GM18867 (cell line): Measurements from ENCODE around the gene GANAB.
"Not testable (repeated sequence)": the region's sequence is repeated elsewhere in the genome, so short reads cannot be mapped to it uniquely, and the experiment has no call there.

Source experiments
- ATAC-seq: cut with Tn5 transposase; IDR thresholded peaks from one replicate; pipeline ENCODE4 v1.9.1; 2021; ENCODE audit warnings: mild to moderate bottlenecking, moderate library complexity; ENCODE audit not compliant: unreplicated experiment

GANAB gene

DNA sequence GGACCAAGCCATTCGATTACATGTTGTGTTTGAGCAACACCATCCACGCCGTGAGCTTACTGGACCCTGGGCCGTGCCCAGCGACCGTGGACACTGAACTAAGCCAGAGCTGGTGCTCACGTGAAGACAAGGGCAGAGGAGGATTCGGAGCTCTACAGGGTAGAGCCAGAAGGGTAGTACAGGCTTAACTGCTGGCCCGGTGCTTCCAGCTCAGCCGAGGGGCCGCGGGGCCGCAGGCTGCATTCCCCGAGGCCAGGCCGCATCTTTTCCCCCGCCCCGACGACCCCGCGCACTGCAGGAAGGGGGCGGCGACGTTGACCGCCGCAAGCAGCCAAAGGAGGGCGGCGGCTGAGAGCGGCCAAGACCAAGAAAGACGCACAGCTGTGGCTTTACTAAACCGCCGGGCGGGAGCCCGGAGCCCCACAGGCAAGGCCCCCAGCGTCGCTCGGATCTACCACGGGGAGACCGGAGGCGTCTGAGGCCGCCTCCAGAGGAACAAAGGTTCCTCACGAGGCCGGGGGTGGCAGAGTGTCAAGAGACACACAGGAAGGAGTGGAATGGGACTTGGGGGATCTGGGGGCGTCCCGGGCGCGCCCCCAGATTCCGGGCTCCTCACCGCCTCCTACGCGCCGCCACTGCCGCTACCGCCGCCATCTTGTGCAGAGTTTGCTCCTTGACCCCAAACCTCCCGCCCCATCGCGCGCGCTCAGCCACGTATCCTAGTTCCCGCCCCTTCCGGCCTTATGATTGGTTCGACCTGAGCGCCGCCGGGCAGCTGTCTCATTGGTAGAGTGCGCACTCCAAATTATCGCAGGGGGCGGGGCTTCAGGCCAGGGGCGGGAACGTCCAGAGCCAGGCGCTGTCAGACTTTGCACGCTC is at the start of gene GANAB:
Gene GANAB (minus strand): TSS at position 668 of the 879 bp plus-strand sequence. CDS start 14 bp downstream, at position 654.
- ATAC-seq, result peak; percentile 91

DNA sequence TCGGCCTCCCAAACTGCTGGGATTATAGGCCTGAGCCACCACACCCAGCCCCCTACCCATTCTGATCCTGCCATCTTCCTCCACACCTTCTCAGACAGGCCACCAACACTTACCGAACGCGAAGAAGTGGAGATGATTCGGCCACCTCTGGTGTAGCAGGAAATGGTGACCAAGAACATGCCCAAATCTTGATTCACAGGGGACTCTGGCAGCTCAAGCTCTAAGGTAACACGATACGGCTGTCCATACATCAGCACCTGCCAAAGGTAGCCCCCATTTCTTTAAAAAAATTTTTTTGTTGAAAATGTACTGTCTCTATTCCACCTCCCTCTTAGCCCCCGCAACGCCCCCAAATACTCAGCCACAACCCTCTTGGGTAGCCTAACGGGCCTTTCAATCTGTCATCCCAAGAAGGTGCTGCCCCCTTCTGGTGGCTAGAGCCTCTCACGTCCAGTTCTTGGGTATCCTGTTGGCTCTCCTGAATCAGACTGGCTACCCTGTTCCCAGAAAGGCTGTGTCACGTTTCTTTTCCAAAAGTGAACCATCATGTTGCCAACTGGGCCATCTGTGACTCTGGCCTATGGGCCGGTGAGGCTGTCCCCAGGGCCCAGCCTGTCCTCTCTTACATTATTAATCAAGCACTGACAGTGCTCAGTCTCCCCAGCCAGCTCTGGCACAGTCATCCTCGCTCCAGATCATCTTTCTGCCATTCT is 48.2 kb upstream of the GANAB start:
- ATAC-seq, result no peak

DNA sequence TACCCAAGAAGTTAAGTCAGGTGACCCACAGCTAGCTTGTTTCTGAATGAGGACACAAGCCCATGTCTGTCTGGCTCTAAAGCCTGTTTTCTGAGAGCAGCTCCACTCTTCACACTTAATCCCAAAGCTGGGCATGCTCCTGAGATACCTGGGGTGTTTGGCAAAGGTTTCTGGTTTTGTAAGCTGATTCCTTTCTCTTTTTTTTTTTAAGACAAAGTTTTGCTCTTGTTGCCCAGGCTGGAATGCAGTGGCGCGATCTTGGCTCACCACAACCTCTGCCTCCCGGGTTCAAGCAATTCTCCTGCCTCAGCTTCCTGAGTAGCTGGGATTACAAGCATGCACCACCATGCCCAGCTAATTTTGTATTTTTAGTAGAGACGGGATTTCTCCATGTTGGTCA is 47.2 kb upstream of the GANAB start:
- ATAC-seq, result not testable (repeated sequence)

- no peak for ATAC-seq
These were observed 43.2 kb upstream of the GANAB start, which contains the start of gene LRRN4CL for GRCh38 chr11:62689421-62690183. LRRN4CL (minus strand) TSS chr11:62689530; CDS start chr11:62688508, 1,022 bp downstream.

DNA sequence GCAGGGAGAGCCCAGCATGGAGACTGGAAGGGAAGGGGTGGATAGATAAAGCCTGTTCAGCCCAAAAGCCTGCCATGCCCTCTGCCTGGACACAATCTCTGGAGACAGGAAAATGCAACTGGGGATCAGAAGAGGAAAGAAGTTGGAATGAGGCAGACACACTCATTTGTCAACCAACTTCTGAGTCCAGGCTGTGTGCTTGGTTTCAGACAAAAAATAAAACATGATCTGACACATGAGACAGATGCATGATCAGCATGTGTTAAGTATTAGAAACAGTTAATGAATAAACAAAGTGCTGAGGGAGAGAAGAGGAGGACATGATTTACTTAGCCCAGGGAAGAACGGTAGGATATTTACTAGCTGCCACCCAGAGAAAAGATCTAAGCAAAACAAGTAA is 42.1 kb upstream of the GANAB start:
- no peak for ATAC-seq

DNA sequence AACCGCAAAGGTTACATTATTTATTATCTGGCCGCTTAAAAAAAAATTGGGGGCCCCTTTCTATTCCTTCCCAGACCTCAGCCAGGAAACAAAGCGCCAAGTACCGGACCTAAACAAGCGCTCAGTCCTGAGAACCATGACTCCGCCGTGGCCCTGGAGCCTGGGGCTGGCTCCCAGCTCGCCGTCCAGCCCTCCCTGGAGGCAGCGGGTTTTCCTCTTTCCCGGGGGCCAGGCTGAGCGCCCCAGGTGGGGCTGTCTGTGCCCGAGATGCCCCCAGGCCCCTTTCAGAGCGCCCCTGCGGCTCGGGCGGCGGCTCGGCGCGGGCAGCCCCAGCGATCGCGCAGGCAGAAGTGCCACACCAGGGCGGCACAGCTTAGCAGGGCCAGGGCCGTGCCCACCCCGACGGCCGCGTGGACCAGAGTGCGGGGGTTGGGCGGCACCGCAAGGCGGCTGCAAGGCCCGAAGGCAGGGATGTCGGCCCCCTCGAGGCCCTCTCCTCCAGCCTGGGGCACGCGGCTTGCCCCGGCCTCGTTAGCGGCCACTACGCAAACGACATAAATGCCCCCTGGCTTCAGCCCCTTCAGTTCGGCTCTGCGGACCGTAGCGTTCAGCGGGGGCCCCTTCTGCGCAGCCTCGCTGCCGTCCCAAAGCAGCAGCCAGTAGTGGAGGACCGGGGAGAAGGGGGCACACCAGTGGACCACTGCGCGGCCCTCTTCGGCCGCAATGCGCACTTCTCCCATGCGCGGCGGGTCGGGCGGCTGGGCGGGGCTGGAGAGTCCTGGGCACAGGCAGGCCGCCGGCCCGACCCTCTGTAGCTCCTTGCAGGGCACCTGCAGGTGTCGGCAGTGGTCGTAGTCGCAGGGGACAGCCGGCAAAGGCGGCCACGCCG is 41.3 kb upstream of the GANAB start:
- ATAC-seq, result no peak

- no peak for ATAC-seq
These were observed 36.1 kb upstream of the GANAB start for GRCh38 chr11:62682518-62682917.

DNA sequence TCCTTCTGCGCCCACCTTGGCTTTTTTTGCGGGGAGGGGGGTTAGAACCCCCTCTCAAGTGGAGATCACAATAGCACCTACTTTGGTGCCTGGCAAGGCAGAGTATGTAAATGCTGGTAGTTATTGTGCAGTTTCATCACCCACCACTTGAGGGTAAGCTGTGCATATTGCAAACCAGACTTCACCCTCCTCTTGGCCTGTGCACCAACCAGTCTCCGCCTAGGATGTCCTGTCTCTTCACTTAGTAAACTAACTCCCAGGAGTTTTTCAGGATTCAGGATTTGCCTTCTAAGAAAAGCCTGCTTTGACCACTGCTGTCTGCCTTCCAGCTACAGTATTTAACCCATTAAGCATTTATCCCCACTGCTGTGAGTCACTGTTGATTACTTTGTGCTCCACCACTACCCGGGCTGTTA is 34.4 kb upstream of the GANAB start:
- ATAC-seq, result peak; percentile 66

- peak; percentile 65 for ATAC-seq
These were observed 32.6 kb upstream of the GANAB start, which contains the start of gene UBXN1 for GRCh38 chr11:62678770-62679696. UBXN1 (minus strand) TSS chr11:62679073; CDS start chr11:62678923, 150 bp downstream.

DNA sequence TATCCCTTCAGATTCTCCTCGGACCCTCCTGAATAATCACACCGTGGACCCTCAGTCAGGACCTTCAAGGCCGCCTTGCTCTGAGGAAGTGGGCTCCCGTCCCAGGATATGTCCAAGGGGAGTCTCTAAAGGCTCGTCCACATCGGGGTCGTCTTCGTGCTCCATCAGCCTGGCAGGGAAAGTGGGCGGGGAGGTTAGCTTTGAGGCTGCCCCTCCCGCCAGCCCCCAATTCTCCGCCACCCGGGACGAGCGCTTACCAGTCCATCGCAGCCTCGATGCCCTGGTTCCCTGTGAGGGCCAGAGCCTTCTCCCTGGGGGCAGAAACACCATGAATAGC is 32.0 kb upstream of the GANAB start:
- ATAC-seq, result no peak

DNA sequence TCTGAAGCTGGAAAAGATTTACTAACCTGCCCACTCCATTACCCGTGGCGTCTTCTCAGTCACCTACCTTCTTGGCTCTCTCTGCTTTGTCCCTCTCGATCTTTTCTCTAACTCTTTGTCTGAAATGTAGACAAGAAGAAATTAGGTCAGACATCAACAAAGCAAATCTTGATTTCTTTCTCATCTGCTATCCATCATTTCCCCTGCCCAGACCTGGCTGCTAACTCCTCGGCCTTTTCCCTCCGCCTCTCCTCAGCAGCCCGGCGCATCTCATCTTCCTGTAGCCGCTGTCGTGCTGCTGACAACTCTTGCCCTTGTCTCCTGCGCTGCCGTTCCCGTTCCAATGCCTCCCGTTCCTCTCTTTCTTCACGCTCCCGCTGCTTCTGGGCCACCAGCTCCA is 31.3 kb upstream of the GANAB start:
- no peak for ATAC-seq

GRCh38 chr11:62677156-62677555 is 30.7 kb upstream of the GANAB start:
- ATAC-seq, result no peak

GRCh38 chr11:62676698-62677097 is 30.3 kb upstream of the GANAB start:
- ATAC-seq, result no peak

DNA sequence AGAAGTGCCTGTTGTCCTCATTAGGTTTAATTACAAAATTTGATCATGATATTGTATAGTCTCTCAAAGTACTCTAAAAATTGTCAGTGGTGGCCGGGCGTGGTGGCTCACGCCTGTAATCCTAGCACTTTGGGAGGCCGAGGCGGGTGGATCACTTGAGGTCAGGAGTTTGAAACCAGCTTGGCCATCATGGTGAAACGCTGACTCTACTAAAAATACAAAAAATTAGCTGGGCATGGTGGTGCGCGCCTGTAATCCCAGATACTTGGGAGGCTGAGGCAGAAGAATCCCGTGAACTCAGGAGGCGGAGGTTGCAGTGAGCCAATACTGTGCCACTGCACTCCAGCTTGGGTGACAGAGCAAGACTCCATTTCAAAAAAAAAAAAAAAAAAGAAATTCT is 29.0 kb upstream of the GANAB start:
- not testable (repeated sequence) for ATAC-seq

DNA sequence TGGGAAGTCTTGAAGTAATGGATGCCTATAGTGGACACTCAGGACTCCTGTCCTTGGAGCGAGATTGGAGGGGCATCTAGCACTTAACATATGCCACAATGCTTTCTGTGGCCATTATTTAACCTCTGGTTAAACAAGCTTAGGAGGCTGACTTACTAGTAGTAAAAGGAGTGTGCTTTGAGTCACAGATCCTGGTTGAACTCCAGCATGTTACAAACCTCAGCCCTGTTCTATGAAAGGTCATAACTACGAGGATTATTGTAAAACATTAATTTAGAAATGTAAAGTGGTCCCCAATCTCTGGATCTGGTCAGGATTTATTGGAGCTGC is 26.7 kb upstream of the GANAB start:
- ATAC-seq, result no peak

GRCh38 chr11:62671608-62672389 is 25.4 kb upstream of the GANAB start, which contains the start of the genes LBHD1 and UQCC3:
LBHD1 (minus strand) TSS chr11:62672267; CDS start chr11:62670031, 2,236 bp downstream.
UQCC3 (plus strand) TSS chr11:62671673; CDS start chr11:62671746, 73 bp downstream.
- ATAC-seq, result peak; percentile 60

DNA sequence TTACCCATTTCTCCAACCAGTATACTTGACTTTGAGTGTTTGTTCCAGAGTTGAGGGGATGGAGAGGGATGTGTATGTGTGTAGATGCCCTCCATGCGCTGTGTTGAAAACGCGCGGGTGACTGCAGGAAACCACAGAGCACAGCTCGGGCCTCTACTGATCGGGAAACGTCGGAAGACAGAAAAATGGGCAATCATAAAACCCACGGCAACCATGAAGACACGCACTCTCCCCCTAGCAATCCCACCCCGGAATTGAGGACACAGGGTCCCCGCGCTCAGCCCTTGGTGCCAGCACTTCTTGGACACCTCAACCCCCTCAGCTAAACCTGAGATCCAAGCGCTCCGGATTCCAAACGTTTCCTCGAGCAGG is 24.8 kb upstream of the GANAB start:
- ATAC-seq, result peak; percentile 13

GRCh38 chr11:62669420-62670161 is 23.2 kb upstream of the GANAB start:
- no peak for ATAC-seq
